ENCODE measurements around the gene CKB.

CKB gene

GRCh38 chr14:103476631-103477030, 46.0 kb downstream of the CKB start:
- no peak for TF ChIP-seq CTCF (IDR thresholded peaks at IDR 0.05; ENCODE audit: low read depth, low read length)
- in situ Hi-C loops (cut with HindIII; ENCODE audit: low sequenced_read_pairs), result no loop called here
- H3K4me3 ChIP-seq (ENCODE audit: low read depth, low read length), result no peak overlapping the region
- no peak for DNase-seq (ENCODE audit: low read depth, low spot score)

- no peak for TF ChIP-seq CTCF (IDR thresholded peaks at IDR 0.05; ENCODE audit: low read depth, low read length)
Observed at GRCh38 chr14:103476065-103476464, 46.6 kb downstream of the CKB start.

GRCh38 chr14:103474893-103475292, 47.7 kb downstream of the CKB start:
- in situ Hi-C loops (cut with HindIII; ENCODE audit: low sequenced_read_pairs), result no loop called here
- no peak for TF ChIP-seq CTCF (IDR thresholded peaks at IDR 0.05; ENCODE audit: low read depth, low read length)
- H3K4me3 ChIP-seq (ENCODE audit: low read depth, low read length), result no peak overlapping the region
- DNase-seq (ENCODE audit: low read depth, low spot score), result no peak

More at GRCh38 chr14:103476065-103476464, 46.6 kb downstream of the CKB start:
- no peak for DNase-seq (ENCODE audit: low read depth, low spot score)
- in situ Hi-C loops (cut with HindIII; ENCODE audit: low sequenced_read_pairs), result no loop called here
- H3K4me3 ChIP-seq (ENCODE audit: low read depth, low read length), result no peak overlapping the region

- no peak for TF ChIP-seq CTCF (IDR thresholded peaks at IDR 0.05; ENCODE audit: low read depth, low read length)
- DNase-seq (ENCODE audit: low read depth, low spot score), result no peak
- no peak overlapping the region for H3K4me3 ChIP-seq (ENCODE audit: low read depth, low read length)
- in situ Hi-C loops (cut with HindIII; ENCODE audit: low sequenced_read_pairs), result no loop called here
Observed at GRCh38 chr14:103472939-103473338, 49.7 kb downstream of the CKB start.

Measured in astrocyte of the spinal cord (primary cell).